WI38 (cell line): ENCODE measurements around the gene TMPRSS7.

ENCODE experiments used
- H3K4me3 ChIP-seq: 2 replicates; pipeline ENCODE4 v1.5.1; 2011; ENCODE audit warnings: low read depth, mild to moderate bottlenecking, control low read depth, low read length
- TF ChIP-seq, protein P1 (sequence below): IDR thresholded peaks from 2 replicates; pipeline ENCODE4 v1.5.1; 2012; ENCODE audit warnings: low read depth, mild to moderate bottlenecking, control low read depth, low read length

The TMPRSS7 gene

DNA sequence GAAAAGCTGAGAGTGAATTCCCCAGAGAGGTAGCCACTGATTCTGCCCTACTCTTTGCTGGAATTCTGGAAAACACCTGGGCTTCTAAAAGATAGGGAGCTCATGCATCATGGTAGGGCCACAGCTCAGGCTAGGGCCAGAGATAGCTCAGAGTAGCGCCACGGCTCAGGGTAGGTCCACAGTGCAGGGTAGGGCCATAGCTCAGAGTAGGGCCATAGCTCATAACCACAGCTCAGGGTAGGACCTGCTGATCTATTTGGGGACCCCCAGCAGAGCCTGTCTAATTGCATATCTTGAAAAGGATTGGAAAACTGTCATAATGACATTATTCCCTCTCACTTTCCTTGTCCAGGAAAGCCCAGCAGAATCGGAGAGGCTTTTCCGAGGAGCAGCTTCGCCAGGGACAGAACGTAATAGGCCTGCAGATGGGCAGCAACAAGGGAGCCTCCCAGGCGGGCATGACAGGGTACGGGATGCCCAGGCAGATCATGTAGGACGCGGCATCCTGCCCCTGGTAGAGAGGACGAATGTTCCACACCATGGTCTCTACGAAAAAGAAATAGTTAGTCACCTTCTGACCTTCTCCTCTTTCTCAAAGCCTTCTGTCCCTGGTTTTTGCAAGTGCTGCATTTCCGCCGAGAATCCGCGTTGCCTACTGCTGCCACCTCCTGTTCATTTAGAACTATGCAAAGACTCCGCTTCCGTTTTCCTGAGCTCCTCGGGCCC lies 21.3 kb upstream of the TMPRSS7 start:
- TF ChIP-seq, protein P1, sequence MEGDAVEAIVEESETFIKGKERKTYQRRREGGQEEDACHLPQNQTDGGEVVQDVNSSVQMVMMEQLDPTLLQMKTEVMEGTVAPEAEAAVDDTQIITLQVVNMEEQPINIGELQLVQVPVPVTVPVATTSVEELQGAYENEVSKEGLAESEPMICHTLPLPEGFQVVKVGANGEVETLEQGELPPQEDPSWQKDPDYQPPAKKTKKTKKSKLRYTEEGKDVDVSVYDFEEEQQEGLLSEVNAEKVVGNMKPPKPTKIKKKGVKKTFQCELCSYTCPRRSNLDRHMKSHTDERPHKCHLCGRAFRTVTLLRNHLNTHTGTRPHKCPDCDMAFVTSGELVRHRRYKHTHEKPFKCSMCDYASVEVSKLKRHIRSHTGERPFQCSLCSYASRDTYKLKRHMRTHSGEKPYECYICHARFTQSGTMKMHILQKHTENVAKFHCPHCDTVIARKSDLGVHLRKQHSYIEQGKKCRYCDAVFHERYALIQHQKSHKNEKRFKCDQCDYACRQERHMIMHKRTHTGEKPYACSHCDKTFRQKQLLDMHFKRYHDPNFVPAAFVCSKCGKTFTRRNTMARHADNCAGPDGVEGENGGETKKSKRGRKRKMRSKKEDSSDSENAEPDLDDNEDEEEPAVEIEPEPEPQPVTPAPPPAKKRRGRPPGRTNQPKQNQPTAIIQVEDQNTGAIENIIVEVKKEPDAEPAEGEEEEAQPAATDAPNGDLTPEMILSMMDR, result peak; percentile 74
- no peak overlapping the region for H3K4me3 ChIP-seq

DNA sequence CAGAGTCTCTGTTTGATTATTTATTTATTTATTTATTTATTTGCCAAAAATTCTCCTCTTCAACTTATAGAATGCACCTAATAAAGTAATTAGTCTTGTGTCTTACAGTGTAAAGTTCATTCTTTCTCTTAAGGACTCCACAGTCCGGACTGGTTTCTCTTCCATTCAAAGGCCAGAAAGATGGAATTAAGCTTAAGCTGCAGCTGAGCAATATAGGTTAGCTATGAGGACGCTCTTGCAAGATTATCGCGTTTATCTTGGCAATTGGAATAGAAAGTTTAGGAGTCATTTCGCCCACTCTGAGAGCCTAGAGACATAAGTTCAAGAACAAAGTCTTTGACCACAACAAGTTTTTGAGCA lies 20.8 kb upstream of the TMPRSS7 start:
- TF ChIP-seq, protein P1, result no peak
- no peak overlapping the region for H3K4me3 ChIP-seq

DNA sequence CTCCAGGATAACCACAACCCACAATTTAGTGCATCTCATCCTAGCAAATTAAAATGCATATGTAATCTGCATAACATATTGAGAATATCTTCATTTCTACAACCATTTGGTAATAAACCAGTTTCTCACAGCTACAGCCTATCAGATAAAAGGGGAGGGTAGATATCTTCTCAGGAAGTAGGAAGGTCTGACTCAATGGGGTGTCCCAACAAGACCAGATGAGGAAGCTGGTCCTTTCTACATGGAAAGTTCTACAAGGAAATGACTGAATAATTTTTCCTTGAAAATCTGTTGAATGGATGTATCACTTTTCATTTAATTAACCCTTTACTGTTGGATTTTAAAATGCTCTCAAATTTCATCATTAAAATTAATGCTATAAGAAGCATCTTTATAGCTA lies 17.4 kb upstream of the TMPRSS7 start:
- H3K4me3 ChIP-seq, result no peak overlapping the region
- TF ChIP-seq, protein P1, result no peak

DNA sequence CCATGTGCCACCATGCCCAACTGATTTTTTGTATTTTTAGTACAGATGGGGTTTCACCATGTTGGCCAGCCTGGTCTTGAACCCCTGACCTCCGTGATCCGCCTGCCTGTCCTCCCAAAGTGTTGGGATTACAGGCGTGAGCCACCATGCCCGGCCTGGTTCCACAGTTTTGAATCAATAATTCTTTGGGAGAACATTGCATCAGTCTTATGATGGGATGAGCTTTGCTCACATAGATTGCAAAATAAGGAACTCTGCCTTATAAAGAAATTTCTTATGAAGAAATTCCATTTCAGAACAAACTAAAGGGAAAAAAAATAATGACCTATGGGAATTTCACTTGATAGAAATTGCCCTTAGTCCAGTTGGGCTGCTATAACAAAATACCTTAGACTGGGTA lies 15.8 kb upstream of the TMPRSS7 start:
- H3K4me3 ChIP-seq, result no peak overlapping the region
- TF ChIP-seq, protein P1, result no peak

DNA sequence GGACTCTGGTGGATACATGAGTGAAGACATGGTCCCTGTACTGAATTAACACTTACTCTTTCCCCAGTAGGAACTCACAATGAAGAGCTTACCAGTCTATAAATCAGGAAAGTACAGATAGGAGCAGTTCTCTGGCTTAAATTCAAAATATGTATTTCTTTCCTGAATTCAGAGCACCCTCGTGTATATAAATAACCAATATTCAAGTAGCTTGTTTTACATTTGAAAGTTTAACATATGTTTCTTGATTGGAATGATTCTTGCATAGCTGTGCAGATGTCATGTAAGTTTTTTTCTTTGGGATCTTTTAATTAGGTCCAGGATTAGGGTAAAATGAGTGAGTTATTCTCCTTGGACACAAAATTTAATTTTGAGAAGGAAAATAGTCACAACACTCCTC lies 14.8 kb upstream of the TMPRSS7 start:
- TF ChIP-seq, protein P1, result no peak
- H3K4me3 ChIP-seq, result no peak overlapping the region

DNA sequence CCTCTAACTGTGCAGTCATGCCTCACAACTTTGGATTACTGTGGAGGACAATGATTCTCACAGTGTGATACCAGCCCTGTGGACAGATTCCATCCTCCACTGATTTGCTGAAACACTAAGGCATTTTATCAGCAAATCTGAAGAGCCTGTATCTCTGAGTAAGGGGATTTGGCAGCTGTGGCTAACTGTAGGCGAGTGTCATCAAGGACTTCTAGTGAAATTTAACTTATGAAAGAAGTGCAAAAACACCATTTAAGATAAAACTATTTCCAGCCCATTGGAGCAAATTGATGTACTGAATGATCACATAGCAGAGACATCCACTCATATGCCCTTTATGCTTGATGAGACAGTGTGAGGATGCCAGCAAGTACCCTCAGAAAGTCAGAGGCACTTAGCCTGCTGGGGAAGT lies 13.9 kb upstream of the TMPRSS7 start:
- no peak overlapping the region for H3K4me3 ChIP-seq
- TF ChIP-seq, protein P1, result no peak

DNA sequence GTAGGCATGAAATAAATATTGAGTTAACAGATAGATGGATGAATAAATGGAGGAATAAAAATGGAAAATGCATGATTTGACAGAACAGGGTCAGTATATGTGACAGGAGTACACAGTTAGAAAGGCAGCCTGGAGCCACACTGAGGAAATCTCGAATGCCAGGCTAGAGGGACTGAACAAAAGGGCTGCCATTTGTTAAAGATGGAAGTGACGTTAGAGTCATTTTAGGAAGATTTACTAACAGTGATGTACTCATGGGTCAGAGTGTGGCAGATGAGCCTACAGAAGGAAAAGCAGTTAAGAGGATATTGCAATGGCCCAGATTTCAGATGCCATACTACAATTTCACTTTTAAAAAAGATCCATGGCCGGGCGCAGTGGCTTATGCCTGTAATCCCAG lies 7.4 kb upstream of the TMPRSS7 start:
- no peak overlapping the region for H3K4me3 ChIP-seq
- TF ChIP-seq, protein P1, result no peak
